ENCODE data around the gene SF3B4. TPM values are rescaled to one million over a fixed set of nuclear protein-coding genes. Genes with fewer than 3 reads are reported as not detected.

Gene SF3B4
- total and polyA plus RNA-seq, 8 donors: 39.4 to 78.8 (median 66.3) TPM

DNA sequence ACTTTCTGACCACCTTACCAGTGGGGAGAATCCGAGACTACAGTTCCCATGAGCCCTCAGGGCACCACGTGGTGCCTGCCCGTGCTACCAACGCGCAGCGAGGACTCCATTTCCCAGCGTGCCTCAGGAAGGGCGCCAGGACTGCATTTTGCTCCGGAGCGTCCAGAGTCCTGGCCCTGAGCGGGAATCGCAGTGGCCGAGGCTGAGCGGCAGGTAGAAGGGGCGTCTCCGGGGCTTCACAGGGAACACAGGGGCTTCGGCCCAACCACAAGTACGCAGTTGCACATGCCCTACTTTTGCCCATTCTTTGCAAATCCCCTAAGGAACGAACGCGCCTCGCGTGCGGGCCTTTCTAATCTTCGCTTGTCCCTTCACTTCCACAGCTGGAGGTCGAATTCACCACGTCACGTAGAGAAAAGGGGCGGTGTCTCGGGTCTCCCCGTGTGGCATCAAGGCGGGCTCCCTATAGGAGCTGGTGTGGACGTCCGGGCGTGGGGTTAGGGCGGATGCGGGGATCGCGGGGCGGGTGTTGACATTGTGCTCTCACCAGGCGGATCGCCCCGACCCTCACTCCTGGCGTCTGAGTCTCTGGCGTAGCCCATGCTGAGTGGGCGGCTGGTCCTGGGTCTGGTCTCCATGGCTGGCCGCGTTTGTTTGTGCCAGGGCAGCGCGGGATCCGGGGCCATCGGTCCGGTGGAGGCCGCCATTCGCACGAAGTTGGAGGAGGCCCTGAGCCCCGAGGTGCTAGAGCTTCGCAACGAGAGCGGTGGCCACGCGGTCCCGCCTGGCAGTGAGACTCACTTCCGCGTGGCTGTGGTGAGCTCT is 27.9 kb downstream of the SF3B4 start, which contains the start of gene BOLA1:
Gene BOLA1 (plus strand): TSS at position 109 of the 825 bp plus-strand sequence. CDS start 492 bp downstream, at position 601.
- Histone ChIP-seq H3K27me3 (no peaks in the 10 kb centered on the region), H3K4me1 (peaks cover 0 to 15% of the 10 kb centered on the region in 2 donors), H3K27ac (peak within 1 kb of the TSS; percentile 86 to 90), H3K9me3 (no peaks in the 10 kb centered on the region), H3K4me3 (peak within 1 kb of the TSS; percentile 59 to 64), H3K36me3 (no peaks in the 10 kb centered on the region)
- intact Hi-C loops (cut with DNase I): no loop called here
- DNase-seq (peak; percentile 91 to 98 (median 94)), ATAC-seq (peak; percentile 100)
- TF ChIP-seq, protein P1, sequence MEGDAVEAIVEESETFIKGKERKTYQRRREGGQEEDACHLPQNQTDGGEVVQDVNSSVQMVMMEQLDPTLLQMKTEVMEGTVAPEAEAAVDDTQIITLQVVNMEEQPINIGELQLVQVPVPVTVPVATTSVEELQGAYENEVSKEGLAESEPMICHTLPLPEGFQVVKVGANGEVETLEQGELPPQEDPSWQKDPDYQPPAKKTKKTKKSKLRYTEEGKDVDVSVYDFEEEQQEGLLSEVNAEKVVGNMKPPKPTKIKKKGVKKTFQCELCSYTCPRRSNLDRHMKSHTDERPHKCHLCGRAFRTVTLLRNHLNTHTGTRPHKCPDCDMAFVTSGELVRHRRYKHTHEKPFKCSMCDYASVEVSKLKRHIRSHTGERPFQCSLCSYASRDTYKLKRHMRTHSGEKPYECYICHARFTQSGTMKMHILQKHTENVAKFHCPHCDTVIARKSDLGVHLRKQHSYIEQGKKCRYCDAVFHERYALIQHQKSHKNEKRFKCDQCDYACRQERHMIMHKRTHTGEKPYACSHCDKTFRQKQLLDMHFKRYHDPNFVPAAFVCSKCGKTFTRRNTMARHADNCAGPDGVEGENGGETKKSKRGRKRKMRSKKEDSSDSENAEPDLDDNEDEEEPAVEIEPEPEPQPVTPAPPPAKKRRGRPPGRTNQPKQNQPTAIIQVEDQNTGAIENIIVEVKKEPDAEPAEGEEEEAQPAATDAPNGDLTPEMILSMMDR (IDR thresholded peaks at IDR 0.05): no peak

GRCh38 chr1:149896575-149896974 is 31.0 kb downstream of the SF3B4 start:
- Histone ChIP-seq H3K4me1 (peaks cover 0 to 15% of the 10 kb centered on the region in 2 donors), H3K9me3 (no peaks in the 10 kb centered on the region), H3K27ac (no peak overlapping the region), H3K4me3 (no peak overlapping the region), H3K27me3 (no peaks in the 10 kb centered on the region), H3K36me3 (no peaks in the 10 kb centered on the region)
- intact Hi-C loops (cut with DNase I): no loop called here
- DNase-seq (no peak), ATAC-seq (no peak)
- TF ChIP-seq, protein P1 (IDR thresholded peaks at IDR 0.05): no peak

GRCh38 chr1:149888999-149889289 is 38.7 kb downstream of the SF3B4 start:
- Histone ChIP-seq H3K27me3 (no peaks in the 10 kb centered on the region), H3K36me3 (no peaks in the 10 kb centered on the region), H3K4me1 (peaks cover 4 to 22% of the 10 kb centered on the region in 2 donors), H3K4me3 (peak overlapping the region; percentile 56 to 61), H3K9me3 (no peaks in the 10 kb centered on the region), H3K27ac (peak overlapping the region; percentile 97 to 100)
- DNase-seq: peak in 1 of 4 donors; percentile 68
- TF ChIP-seq, protein P1 (IDR thresholded peaks at IDR 0.05): no peak
- intact Hi-C loops (cut with DNase I): no loop called here
- no peak for ATAC-seq

DNA sequence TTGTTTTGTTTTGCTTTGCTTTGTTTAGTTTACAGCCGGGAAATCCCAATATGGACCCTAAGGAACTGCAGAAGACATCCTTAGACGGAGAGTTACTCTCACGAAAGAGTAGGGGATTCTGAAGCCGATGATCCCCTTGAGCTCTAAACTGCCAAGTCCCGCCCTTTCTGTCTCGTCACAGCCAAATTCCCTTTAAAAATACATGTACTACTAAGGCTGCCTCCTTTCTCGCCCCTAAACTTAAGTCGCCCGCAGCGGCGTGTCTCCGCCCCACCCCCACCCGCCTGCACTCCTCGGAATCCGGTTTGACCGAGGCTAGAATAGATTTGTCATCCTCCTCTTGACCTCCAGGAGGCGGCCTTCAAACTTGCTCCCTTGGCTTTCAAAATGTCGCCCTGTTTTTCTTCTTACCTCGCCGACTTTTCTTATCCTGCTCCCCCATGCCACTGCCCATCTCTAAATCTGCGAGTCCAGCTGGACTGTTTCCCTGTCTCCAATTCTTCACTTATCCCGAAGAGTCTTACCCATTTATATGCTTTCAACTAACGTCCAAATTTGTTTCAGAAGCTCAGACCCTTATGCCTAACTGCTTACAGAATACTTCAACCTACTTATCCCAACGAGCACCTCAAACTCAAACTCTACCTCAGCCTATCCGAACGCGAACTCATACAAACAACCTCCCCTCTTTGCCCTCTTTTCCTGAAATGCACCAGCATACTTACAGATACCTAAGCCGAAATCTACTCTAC is 39.2 kb downstream of the SF3B4 start:
- peaks cover 4 to 27% of the 10 kb centered on the region in 2 donors for H3K4me1 ChIP-seq
- intact Hi-C loops (cut with DNase I): no loop called here
- DNase-seq (peak; percentile 84 to 91 (median 87)), ATAC-seq (peak; percentile 51)
- TF ChIP-seq, protein P1 (IDR thresholded peaks at IDR 0.05): peak; percentile 30 to 50
- H3K4me3 ChIP-seq: peak overlapping the region; percentile 56 to 61
- H3K27ac ChIP-seq: peak overlapping the region; percentile 97 to 100
- no peaks in the 10 kb centered on the region for H3K27me3 ChIP-seq
- no peaks in the 10 kb centered on the region for H3K9me3 ChIP-seq
- H3K36me3 ChIP-seq: no peaks in the 10 kb centered on the region
